ENCODE measurements around the gene CCDC152.
A peak's percentile ranks its signal among the peaks of the same experiment; 100 is the strongest.

DNA sequence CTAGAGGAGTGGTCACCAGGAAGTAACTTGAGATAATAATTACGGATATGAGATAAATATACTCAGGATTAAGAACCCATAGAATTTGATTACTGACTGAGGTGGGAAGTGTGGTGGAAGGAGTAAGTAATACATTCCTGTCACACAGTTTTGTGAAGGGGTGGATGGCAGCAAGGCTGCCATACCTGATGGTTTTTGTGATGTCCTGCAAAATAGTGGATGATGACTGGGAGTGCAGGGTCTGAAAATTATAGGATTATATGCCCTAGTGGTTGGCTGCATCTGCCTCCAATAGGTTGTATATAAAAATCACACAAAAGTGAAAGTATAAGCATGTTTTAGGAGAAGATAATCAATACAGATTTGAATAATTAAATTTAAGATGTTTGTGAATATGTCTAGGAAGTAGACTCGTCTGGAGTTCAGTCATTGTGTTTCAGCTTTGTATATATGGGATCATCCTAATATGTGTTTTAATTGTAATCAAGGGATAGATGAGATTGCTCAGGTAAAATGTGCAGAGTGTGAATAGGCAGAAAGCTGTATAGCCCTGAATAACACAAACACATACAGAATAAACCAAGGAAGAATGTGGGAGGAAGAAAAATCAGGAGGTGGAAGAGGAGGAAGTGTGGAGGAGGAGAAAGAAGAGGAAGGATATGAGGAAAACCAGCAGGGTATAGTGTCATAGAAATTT lies 49.5 kb downstream of the CCDC152 start:
- TF ChIP-seq, protein P1, sequence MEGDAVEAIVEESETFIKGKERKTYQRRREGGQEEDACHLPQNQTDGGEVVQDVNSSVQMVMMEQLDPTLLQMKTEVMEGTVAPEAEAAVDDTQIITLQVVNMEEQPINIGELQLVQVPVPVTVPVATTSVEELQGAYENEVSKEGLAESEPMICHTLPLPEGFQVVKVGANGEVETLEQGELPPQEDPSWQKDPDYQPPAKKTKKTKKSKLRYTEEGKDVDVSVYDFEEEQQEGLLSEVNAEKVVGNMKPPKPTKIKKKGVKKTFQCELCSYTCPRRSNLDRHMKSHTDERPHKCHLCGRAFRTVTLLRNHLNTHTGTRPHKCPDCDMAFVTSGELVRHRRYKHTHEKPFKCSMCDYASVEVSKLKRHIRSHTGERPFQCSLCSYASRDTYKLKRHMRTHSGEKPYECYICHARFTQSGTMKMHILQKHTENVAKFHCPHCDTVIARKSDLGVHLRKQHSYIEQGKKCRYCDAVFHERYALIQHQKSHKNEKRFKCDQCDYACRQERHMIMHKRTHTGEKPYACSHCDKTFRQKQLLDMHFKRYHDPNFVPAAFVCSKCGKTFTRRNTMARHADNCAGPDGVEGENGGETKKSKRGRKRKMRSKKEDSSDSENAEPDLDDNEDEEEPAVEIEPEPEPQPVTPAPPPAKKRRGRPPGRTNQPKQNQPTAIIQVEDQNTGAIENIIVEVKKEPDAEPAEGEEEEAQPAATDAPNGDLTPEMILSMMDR (IDR thresholded peaks at IDR 0.05), result no peak
- TF ChIP-seq POLR2A (IDR thresholded peaks at IDR 0.05), result peak in 1 of 3 donors; percentile 12
